K562 (cell line): ENCODE data around the gene AKAP6. TPM values are rescaled to one million over a fixed set of nuclear protein-coding genes. Genes with fewer than 3 reads are reported as not detected.

Source experiments
- ARID3A ChIP-seq: IDR thresholded peaks from 2 replicates; pipeline ENCODE4 v1.6.1; 2012; ENCODE audit warnings: low read depth, low read length, improper control_type of control experiment, borderline replicate concordance
- ATF3 ChIP-seq, 2 experiments: fragments of 450-650 bp in 1 of 2; sonication (generic) in 1 of 2; formaldehyde crosslinking in 1 of 2; IDR thresholded peaks in 1 of 2; conservative IDR thresholded peaks in 1 of 2; 2 replicates each; pipeline versions ENCODE4 v1.6.1 to v1.8.1; 2016 to 2023; ENCODE audit warnings: mild to moderate bottlenecking in 2 of 2, moderate library complexity in 2 of 2, inconsistent platforms in 1 of 2, missing genetic modification reagents in 1 of 2
- C11orf30 ChIP-seq: fragments of 450-650 bp; IDR thresholded peaks from 2 replicates; pipeline ENCODE4 v1.6.1; 2016; ENCODE audit warnings: low read depth, mild to moderate bottlenecking
- DNMT1 ChIP-seq: fragments of 450-650 bp; IDR thresholded peaks from 2 replicates; pipeline ENCODE4 v1.6.1; 2016; ENCODE audit warnings: antibody characterized with exemption, mild to moderate bottlenecking
- MAFK ChIP-seq: IDR thresholded peaks from 2 replicates; pipeline ENCODE4 v1.6.1; 2011; ENCODE audit warnings: low read length, improper control_type of control experiment
- MYC ChIP-seq, 2 experiments: fragments of 250-450 bp in 1 of 2; sonication (Bioruptor Pico) in 1 of 2; IDR thresholded peaks; 2 replicates each; pipeline versions ENCODE4 v1.5.1 to v1.6.1; 2012 to 2021; ENCODE audit warnings: low read depth in 2 of 2, borderline replicate concordance in 1 of 2, improper control_type of control experiment in 1 of 2, low read length in 1 of 2, mild to moderate bottlenecking in 1 of 2, moderate library complexity in 1 of 2
- POLR3G ChIP-seq: IDR thresholded peaks from 2 replicates; pipeline ENCODE4 v1.6.1; 2011; ENCODE audit not compliant: insufficient read length, insufficient replicate concordance; ENCODE audit errors: extremely low read depth
- RAD21 ChIP-seq, 2 experiments: fragments of 250-450 bp in 1 of 2; fragments of 450-650 bp in 1 of 2; sonication (Bioruptor Pico) in 1 of 2; formaldehyde crosslinking in 1 of 2; IDR thresholded peaks in 1 of 2; conservative IDR thresholded peaks in 1 of 2; 2 replicates each; pipeline versions ENCODE4 v1.4.0 to v1.8.0; 2020 to 2022; ENCODE audit warnings: mild to moderate bottlenecking in 2 of 2, moderate library complexity in 1 of 2
- TCF15 ChIP-seq: fragments of 250-450 bp; sonication (Bioruptor Pico); IDR thresholded peaks from 2 replicates; pipeline ENCODE4 v1.8.0; 2022; ENCODE audit warnings: moderate library complexity, mild to moderate bottlenecking, inconsistent platforms
- TRIM25 ChIP-seq: fragments of 450-650 bp; IDR thresholded peaks from 2 replicates; pipeline ENCODE4 v1.7.0; 2016; ENCODE audit warnings: borderline replicate concordance
- ZFP36 ChIP-seq: fragments of 150-350 bp; IDR thresholded peaks from 2 replicates; pipeline ENCODE4 v1.6.1; 2018; ENCODE audit warnings: low read length, low read depth; ENCODE audit not compliant: partially characterized antibody
- ZNF316 ChIP-seq: fragments of 450-650 bp; IDR thresholded peaks from 2 replicates; pipeline ENCODE4 v1.6.1; 2016
- ZNF583 ChIP-seq: fragments of 250-450 bp; sonication (Bioruptor Pico); IDR thresholded peaks from 2 replicates; pipeline ENCODE4 v1.4.0; 2020
- ZNF609 ChIP-seq: sonication (generic); formaldehyde crosslinking; IDR thresholded peaks from 2 replicates; pipeline ENCODE4 v1.8.1; 2023; ENCODE audit warnings: missing genetic modification reagents, mild to moderate bottlenecking, borderline replicate concordance
- ZNF79 ChIP-seq: fragments of 250-450 bp; sonication (Bioruptor Pico); IDR thresholded peaks from 2 replicates; pipeline ENCODE4 v1.4.0; 2020; ENCODE audit warnings: low read depth, mild to moderate bottlenecking, moderate library complexity
- polyA plus RNA-seq, 8 experiments: library from polyadenylated mRNA; depleted of rRNA in 4 of 8; stranded (reverse) in 5 of 8; unstranded in 3 of 8; fragments of >200 nt; fragmentation: Nextera tagmentation in 2 of 8; fragmentation: Illumina TruSeq in 1 of 8; extraction: Ambion mirVana in 2 of 8; extraction: Trizol in 1 of 8; gene quantifications; 2 replicates each; pipeline versions ENCODE4 v1.2.1 to v1.2.3, GENCODE V29; 2011 to 2014; ENCODE audit warnings: inconsistent platforms in 1 of 8, missing spikeins in 1 of 8
- total RNA-seq, 7 experiments: library from RNA; depleted of rRNA in 6 of 7; stranded (reverse); fragments of >200 nt in 6 of 7; fragmentation: Illumina TruSeq in 2 of 7; extraction: Trizol in 2 of 7; gene quantifications; 2 replicates each; pipeline versions ENCODE4 v1.2.1 to v1.2.3, GENCODE V29; 2011 to 2021; ENCODE audit warnings: low replicate concordance in 1 of 7

AKAP6 gene
- total and polyA plus RNA-seq, 9 of the 15 experiments (the other 6 are each of a cell fraction or from before 2014, with no cell fraction given), result 0.03 to 1.7 (median 0.48) TPM

- TF ChIP-seq MAFK, result peak; percentile 38; the same call in 1 of the 2 replicates
- TF ChIP-seq C11orf30, result peak; percentile 53
- peak; percentile 65 for TF ChIP-seq ATF3 (IDR thresholded peaks at IDR 0.05)
- no peak for TF ChIP-seq ATF3 (CRISPR knock-in tag; conservative IDR thresholded peaks at IDR 0.05)
- TF ChIP-seq ARID3A, result no peak
- TF ChIP-seq ZFP36, result no peak
- no peak for TF ChIP-seq TRIM25
- TF ChIP-seq RAD21 (CRISPR knock-in tag; conservative IDR thresholded peaks at IDR 0.05 in 1 of 2, IDR thresholded peaks at IDR 0.05 in 1 of 2), result no peak
- TF ChIP-seq POLR3G, result no peak
- TF ChIP-seq ZNF79 (CRISPR knock-in tag), result no peak
- TF ChIP-seq ZNF609, result no peak
- no peak for TF ChIP-seq ZNF583 (CRISPR knock-in tag)
- TF ChIP-seq MYC (IDR thresholded peaks at IDR 0.05; ENCODE audit: low read depth, low read length), result no peak
- TF ChIP-seq MYC (CRISPR knock-in tag; IDR thresholded peaks at IDR 0.05; ENCODE audit: borderline replicate concordance, low read depth), result no peak
- no peak for TF ChIP-seq DNMT1
- TF ChIP-seq ZNF316, result peak; percentile 64
- no peak for TF ChIP-seq TCF15
Observed at GRCh38 chr14:32341947-32342846, 13.1 kb downstream of the AKAP6 start (continued).
